Stimulated activated CD4-positive, alpha-beta T cell treated with anti-CD3 and anti-CD28 coated beads, Interleukin-15, amount 100 ng/mL, for 48 hours (primary cell): ENCODE results near the gene ZNF674.
"Not testable (repeated sequence)": the region's sequence is repeated elsewhere in the genome, so short reads cannot be mapped to it uniquely, and the experiment has no call there.

ENCODE experiments used
- DNase-seq, 2 donors: peaks; one replicate each; pipeline ENCODE4 v3.0.0-alpha.2; 2020; ENCODE audit warnings: low read depth in 2 of 2

Gene ZNF674

DNA sequence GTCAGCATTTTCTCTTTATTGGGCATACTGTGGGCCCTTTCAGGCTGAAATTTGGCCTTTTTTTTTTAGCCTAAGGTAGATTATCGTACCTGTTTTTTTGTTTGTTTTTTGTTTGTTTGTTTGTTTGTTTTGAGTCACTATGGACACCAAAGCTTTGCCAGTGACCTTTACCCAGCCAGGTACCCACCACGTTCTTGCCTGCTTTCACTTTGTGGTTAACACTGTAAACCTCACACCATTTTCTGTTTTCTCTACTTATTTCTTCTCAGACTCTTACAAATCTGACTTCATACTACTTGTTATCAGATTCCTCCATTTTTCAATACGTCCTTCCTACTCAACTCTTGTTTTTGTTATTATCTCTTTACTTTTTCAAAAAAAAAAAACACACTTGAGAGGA, 81.5 kb downstream of the ZNF674 start:
- DNase-seq: no peak

DNA sequence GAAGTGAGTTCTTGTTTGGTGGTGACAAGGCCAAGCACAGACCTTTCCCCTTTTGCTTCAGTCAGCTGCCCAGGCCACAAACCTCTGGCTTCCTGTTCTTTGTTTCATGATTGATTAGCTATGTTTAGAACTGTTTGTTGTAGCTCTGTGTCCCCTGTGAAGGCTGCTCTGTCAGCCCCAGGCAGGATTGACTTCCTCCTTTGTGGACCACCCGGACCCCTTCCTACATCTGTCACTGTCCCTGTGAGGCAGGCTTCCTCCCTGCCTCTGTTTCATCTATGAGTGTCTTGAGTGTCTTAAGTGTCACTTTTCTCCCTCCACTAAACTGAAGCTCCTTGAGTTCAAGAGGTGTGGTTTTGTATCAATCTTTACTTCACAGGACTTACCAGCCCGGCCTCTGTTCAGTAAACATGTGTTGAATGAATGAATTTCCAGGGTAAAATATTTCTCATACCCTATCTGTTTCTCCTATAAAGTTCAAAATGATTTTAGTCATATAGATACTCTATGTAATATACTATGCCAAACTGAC, 83.5 kb downstream of the ZNF674 start:
- no peak for DNase-seq

DNA sequence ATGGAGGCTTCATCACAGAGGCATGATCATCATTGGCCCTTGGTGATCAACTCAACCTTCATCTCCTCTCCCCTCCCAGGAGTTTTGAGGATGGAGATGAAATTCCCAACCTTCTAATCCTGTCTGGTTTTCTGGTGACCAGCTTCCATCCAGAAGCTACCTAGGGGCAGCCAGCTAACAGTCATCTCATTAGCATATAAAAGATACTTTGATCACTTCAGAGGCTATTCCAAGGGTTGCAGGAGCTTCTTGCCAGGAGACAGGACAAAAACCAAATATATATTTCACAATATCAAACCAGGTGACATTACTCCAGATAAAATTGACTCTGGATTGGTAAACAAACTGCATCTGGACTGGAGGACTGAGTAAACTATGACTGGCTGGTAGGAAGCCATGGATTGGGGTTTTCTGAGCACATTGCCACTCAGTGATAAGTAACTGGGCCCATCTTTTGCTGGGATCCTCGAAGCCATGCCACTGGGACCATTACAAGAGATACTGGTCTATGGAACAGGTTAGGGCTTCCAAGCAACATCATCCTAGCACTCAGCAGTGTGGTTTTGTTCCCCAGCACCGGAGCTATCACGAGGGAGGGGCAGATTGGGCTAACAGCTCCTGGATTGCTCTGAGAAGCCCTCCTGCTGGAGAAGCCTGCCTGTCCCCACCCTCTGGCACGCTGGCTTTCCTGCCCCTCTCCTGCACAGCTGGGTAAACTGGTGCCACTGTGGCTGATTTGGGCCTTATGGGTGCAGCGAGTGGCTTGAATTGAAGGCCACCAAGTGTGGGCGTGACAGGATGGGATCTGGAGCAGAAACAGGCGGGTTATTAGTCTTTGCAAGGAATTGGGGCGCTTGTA, 84.2 kb downstream of the ZNF674 start:
- not testable (repeated sequence) for DNase-seq

DNA sequence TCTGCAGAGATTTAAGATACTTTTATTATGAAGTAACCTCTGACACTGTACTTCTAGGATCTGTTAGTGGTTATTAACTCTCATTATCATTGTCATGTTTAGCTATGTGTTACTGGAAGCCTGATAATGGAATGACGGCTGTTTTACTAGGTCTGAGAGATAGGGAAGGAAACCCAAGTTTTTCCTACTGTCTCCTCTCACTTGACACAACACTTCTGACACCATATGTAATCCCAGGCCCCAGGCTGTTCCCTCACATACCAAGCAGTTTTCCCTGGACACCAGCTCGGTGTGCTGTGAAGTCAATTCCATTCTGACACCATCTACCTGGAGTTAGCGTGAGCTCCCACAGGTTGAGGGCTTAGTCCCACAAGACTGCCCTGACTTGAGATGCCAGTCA, 85.6 kb downstream of the ZNF674 start:
- DNase-seq: no peak

DNA sequence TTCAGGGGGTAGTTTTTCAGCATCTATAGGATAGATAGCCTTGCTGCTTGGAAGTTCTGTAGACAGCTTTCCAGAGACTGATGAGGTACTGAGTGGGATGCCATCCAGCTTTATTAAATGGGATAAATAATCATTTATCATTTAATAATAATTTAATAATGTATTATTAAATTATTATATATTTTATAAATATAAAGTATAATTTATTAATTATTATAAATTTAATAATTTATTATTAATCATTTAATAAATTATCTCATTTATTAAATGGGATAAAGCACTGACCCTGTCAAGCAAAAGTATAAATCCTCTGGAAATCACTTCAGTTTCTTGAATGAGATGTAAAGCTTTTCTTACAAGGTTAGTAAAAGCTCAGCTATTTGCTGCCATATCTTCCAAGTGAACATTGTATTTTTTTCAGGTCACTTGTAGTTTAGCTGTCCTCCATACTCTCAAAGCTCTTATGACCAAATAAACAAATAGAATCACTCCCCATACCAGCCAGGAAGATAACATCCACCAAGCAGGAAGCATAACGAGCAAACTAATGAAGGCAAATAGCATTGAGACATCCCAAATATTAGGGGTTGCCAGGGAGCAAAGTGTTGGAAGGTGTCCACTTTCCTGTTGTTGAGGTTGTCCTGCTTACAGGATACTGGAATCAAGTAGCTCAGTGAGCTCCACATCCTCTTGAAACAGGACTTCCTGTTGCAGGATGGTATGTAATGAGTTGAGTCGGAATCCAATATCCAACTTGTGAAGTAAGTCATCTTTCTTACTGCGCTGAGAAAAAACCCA, 88.9 kb downstream of the ZNF674 start:
- DNase-seq: no peak
